Kidney epithelial cell (primary cell): ENCODE measurements around the gene PPP4R1. TPM values are rescaled to one million over a fixed set of nuclear protein-coding genes. Genes with fewer than 3 reads are reported as not detected.

Source experiments
- DNase-seq: peaks from one replicate; pipeline ENCODE4 v3.0.0-alpha.2; 2010; ENCODE audit warnings: low read depth
- H3K27me3 ChIP-seq: 2 replicates; pipeline ENCODE4 v1.6.0; 2011; ENCODE audit warnings: low read length; ENCODE audit not compliant: control insufficient read depth, insufficient read depth
- H3K36me3 ChIP-seq: 2 replicates; pipeline ENCODE4 v1.5.1; 2011; ENCODE audit warnings: low read length; ENCODE audit not compliant: control insufficient read depth, insufficient read depth
- H3K4me3 ChIP-seq: 2 replicates; pipeline ENCODE4 v1.5.1; 2011; ENCODE audit warnings: low read depth, mild to moderate bottlenecking, control low read depth, low read length
- total RNA-seq: library from RNA; depleted of rRNA; stranded (reverse); fragments of >200 nt; gene quantifications from 2 replicates; pipeline ENCODE4 v1.2.3, GENCODE V29; 2015
- TF ChIP-seq, protein P1 (sequence below): IDR thresholded peaks from 2 replicates; pipeline ENCODE4 v1.5.1; 2011; ENCODE audit warnings: mild to moderate bottlenecking, moderate library complexity, low read length, control low read depth, inconsistent platforms; ENCODE audit not compliant: insufficient read depth, poor library complexity, severe bottlenecking

The PPP4R1 gene
- total RNA-seq, 1 donor from 2014 or later = 83.8 TPM

DNA sequence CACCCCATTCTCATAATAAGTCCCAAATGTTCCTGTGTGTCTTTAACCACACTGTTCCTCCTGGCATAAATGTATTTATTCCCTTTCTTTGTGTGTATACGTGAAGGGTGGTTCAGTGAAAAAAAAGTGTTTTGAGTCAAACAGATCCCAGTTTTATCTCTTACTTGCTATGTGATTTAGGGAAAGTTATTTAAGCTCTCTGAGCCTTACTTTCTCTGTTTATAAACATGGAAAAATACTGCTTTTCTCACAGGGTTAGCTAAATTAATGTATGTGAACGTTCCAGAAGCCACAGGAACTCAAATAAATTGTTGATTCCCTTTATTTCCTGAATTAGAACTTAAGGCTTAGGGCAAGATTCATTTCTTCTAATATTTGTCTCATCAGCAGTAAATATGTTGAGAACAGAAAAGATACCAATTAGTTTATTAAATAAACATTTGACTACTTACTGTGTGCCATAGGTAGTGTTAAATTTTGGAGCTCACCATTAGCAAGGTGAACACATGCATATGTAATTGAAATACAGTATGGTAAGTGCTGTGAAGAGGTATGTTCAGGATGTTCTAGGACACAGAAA, 105.8 kb downstream of the PPP4R1 start:
- H3K27me3 ChIP-seq = no peaks in the 10 kb centered on the region
- no peak overlapping the region for H3K4me3 ChIP-seq
- TF ChIP-seq, protein P1, sequence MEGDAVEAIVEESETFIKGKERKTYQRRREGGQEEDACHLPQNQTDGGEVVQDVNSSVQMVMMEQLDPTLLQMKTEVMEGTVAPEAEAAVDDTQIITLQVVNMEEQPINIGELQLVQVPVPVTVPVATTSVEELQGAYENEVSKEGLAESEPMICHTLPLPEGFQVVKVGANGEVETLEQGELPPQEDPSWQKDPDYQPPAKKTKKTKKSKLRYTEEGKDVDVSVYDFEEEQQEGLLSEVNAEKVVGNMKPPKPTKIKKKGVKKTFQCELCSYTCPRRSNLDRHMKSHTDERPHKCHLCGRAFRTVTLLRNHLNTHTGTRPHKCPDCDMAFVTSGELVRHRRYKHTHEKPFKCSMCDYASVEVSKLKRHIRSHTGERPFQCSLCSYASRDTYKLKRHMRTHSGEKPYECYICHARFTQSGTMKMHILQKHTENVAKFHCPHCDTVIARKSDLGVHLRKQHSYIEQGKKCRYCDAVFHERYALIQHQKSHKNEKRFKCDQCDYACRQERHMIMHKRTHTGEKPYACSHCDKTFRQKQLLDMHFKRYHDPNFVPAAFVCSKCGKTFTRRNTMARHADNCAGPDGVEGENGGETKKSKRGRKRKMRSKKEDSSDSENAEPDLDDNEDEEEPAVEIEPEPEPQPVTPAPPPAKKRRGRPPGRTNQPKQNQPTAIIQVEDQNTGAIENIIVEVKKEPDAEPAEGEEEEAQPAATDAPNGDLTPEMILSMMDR = no peak
- H3K36me3 ChIP-seq = peaks cover 1% of the 10 kb centered on the region
- DNase-seq = no peak

DNA sequence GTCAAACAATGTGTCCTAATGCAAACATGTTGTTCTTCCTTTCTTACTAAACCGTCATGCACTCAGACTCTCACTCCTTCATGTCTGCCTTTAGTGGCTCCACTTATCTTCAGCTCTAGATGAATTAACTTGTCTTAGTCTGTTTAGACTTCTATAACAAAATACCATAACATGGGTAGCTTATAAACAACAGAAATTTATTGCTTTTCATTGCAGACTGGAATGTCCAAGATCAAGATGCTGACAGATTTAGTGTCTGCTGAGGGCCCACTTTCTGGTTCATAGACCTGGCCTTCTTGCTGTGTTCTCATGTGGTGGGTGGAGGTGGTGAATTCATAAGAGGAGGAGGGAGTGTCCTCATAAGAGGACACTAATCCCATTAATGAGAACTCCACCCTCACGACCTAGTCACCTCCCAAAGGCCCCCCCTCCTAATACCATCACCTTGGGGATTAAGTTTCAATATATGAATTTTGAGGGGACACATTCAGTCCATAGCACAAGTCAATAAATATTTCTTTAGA, 106.7 kb downstream of the PPP4R1 start:
- TF ChIP-seq, protein P1 = no peak

DNA sequence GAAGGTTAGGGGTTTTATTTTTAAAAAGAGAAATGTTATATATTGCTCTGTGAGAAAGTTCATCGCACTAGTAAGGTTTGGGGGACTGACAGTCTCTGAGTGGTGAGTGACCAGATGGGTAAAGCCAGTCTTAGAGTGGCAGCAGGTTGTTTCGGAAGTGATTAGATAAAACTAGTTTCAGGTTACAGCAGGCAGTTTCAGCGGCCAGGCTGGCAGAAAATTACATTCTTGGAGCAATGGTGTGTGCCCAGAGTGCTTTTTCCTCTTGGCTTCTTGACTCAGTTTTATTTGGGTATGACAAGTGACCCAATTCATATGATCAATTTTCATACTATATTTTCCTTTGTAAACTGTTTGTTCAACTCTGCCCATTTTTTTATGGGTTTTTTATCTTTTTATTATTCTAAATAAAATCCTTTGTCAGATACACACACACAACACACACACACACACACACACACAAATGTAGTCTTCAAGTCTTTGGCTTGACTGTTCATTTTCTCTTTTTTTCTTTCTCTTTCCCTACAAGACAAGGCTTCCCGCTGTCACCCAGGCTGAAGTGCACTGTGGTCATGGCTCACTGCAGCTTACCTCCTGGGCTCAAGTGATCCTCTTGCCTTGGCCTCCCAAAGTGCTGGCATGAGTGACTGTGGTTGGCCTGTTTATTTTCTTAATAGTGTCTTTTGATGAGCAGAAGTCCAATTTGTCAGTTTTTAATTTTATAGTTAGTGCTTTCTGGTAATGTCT, 108.1 kb downstream of the PPP4R1 start:
- no peaks in the 10 kb centered on the region for H3K27me3 ChIP-seq
- peak; percentile 1 for DNase-seq
- TF ChIP-seq, protein P1 = no peak
- H3K4me3 ChIP-seq = no peak overlapping the region
- no peaks in the 10 kb centered on the region for H3K36me3 ChIP-seq

More for the DNA sequence above, 106.7 kb downstream of the PPP4R1 start:
- Histone ChIP-seq H3K4me3 (no peak overlapping the region), H3K36me3 (no peaks in the 10 kb centered on the region), H3K27me3 (no peaks in the 10 kb centered on the region)
- no peak for DNase-seq

Other genes starting within 250 kb of the PPP4R1 start
- gene RALBP1, start 139.0 kb downstream of the PPP4R1 start, total RNA-seq = 54.9 and 57.1 TPM in 2 replicates
- gene RAB31, start 93.7 kb upstream of the PPP4R1 start, total RNA-seq = 44.2 and 49.7 TPM in 2 replicates